HL-60/S4 treated with phorbol 12-myristate 13-acetate at 8.2 ng/mL for 4 days and 3 days (cell line): ENCODE data around the gene RSPH10B2.
"Not testable (repeated sequence)": the region's sequence is repeated elsewhere in the genome, so short reads cannot be mapped to it uniquely, and the experiment has no call there.

Source experiments
- in situ Hi-C: fragments of 300-500 bp; cut with MboI; formaldehyde crosslinking; loops from 2 replicates; pipeline ENCODE4 v1.15.0; 2022; ENCODE audit warnings: low sequenced_read_pairs

Gene RSPH10B2

DNA sequence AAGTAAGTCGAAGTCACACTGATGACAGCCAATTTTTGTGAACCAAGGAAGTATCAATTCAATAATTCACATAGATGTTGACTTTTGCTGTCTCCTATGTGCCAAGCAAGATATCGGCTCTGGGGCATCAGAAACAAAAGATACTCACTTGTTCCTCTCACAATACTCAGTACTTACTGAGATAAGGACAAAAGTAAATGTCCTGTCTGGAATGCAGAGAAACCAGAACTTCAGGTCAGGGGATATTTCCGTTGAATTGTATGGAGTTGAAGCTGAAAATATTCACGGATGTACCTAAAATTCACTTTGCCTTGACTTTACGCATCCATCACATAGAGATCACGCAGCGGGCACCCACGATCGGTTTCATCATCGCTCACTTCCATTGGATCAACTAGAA is 83.2 kb downstream of the RSPH10B2 start:
- in situ Hi-C loops, result not testable (repeated sequence)

DNA sequence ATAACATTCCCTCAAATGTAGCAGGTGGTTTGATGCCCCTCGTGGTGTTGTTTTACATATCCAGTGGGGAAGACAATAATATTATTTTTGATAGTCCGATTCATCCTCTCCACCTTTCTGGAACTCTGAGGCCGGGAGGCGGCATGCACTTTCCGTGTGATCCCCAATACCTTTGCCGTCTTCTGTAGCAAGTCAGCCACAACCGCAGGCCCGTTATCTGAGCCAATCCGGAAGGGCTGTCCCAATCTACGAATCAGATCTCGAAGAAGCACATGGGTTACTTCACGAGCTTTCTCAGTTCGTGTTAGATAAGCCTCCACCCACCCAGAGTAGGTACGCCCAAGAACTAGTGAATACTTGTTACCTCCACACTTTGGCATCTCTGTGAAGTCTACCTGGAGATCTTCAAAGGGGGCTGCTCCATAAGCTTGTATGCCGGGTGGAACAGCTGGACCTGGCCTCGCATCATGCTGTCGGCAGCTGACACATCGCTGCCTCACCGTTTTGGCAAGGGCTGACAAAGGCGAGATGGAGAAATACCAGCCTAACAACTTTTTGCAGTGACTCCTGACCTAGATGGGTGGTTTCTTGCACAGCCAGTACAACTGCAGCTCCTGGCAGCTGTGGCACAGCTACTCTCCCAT is 88.5 kb downstream of the RSPH10B2 start:
- in situ Hi-C loops, result not testable (repeated sequence)

DNA sequence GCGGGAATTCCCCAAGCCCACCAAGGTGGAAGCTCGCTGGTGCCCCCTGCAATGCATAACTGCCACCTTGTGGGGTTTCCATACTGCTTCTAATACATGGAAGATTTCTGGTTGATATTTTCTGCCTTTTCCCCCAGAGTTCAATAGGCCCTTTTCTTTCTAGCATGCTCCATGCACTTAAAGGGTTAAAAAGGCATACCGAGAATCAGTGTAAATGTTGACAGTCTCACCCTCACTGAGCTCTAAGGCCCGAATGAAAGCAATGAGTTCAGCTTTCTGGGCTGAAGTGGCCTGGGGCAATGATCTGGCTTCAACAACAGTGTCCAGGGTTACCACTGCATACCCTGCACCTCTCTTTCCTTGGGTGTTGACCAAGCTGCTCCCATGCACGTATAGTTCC is 89.2 kb downstream of the RSPH10B2 start:
- in situ Hi-C loops, result not testable (repeated sequence)

DNA sequence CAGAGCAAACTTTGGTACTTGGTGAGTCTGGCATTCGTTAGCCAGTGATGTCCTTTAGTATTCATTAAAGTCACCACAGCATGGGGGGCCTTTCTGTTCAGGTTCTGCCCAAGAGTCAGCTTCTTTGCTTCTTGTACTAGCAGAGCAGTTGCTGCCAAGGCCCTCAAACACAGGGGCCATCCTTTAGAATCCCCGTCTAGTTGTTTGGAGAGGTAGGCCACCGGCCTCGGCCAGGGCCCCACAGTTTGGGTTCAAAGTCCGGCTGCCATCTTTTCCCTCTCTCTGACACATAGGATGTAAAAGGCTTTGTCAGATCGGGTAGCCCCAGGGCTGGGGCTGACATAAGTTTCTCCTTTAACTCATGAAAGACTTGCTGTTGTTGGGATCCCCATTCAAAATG is 89.8 kb downstream of the RSPH10B2 start:
- in situ Hi-C loops, result not testable (repeated sequence)

DNA sequence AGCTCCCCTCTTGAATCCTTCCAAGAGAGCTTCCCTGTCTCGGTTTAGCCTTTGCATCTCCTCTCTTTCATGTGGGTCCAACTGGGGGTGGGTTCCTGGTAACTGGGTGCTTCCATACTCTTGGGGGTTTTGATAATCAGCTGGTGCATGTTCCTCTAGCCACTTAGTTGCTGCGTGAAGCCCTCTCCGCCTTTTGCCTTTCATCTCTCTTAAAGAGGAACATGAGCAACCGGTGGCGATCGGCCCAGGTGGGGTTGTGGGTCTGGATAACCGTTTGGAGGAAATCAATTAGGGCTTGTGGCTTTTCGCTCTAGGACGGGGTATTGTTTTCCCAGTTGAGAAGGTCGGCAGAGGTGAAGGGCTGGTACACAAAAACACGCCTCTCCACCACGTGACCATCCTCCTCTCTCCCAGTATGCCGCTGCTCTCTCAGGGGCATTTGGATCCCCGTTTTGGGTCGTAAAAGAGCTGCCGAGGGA is 92.1 kb downstream of the RSPH10B2 start:
- in situ Hi-C loops, result not testable (repeated sequence)

DNA sequence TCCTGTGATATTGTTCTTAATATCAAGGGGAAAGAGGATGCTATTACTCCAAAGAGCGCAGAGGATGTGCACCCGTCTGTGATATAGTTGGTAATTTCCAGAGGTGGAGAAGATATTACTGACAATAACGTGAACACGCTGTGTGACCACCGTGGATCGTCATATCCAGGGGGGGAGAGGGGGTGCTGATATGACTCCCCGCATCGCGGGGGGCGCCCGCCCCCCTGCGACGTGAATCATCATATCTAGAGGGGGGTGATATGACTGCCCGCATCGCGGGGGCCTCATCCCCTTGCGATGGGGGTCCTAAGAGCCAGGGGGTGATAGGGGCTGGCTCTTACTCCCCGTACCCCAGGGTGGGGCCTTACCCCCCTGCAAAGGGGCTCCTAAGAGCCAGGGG is 93.8 kb downstream of the RSPH10B2 start:
- in situ Hi-C loops, result not testable (repeated sequence)
